HuH-7.5 (cell line): ENCODE data around the gene INPP5A.
"Not testable (repeated sequence)": the region's sequence is repeated elsewhere in the genome, so short reads cannot be mapped to it uniquely, and the experiment has no call there.

Experiments used
- DNase-seq: peaks from one replicate; pipeline ENCODE4 v3.0.0; 2011; ENCODE audit warnings: low spot score

The INPP5A gene

DNA sequence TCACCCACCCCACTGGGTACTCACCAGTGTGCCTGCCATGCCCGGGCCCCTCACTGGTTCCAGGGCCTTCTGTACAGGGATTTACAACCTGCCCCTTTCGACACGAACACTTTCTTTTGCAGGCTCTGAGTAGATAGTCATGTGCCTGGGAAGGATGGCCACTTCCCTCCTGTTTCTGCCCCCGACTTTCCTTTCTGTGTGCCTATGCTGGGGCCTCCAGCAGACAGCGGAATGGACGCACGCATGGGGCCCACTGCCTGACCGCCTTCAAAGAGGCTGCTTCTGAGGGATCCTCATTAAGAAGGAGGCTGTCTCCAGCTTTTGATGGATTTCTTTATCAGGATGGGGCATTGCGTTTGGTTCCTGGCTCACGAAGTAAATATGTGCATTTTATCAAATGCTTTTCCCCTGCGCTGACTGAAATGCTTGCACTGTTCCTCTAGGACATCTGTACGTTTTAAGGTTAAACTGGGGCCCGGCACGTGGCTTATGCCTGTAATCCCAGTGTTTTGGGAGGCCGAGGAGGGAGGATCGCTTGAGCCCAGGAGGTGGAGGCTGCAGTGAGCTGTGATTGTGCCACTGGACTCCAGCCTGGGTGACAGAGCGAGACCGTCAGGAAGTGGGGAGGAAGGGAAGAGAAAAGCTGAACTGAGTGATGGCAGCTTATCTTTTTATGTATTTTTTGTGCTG lies 277.7 kb downstream of the INPP5A start:
- DNase-seq, result no peak

DNA sequence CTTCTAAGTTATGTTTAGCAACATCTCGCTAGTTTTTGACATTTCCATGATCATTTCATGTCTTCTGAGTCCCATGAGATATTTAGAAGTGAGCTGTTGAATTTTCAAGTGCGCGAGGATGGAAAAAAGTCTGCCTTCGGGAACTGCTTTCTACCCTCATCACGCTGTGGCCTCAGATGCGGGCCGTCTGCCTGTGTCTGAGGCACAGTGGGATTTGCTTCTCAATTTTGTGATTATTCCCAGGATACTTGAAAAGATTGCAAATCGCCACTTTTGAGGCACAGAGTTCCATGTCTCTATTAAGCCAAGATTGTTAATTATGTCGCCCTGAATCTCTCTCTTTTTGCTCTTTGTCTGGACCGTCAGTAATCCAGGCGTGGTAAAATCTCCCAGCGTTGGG lies 279.1 kb downstream of the INPP5A start:
- DNase-seq, result no peak

DNA sequence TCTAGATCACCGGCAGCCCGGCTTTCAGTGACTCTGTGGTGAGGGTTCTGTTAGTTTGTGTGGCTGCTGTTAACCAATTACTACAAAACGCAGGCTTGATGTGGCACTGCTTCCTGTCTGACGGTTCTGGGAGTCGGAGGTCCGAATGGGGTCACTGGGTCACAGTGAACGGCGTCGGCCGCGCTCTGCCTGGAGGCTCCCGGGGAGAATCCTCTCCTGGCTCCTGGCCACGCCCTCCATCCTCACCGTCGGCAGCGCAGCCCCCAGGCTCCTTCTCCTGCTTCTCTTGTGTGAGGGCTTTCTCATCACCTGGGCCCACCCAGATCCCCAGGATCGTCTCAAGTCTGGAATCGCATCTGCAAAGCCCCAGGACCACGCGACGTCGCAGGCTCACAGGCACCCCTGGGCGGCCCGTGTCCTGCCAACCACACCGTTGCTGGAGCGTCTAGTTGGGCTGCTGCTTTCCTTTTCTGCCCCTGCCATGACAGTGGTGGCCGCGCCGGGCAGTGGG lies 280.2 kb downstream of the INPP5A start:
- DNase-seq, result no peak

DNA sequence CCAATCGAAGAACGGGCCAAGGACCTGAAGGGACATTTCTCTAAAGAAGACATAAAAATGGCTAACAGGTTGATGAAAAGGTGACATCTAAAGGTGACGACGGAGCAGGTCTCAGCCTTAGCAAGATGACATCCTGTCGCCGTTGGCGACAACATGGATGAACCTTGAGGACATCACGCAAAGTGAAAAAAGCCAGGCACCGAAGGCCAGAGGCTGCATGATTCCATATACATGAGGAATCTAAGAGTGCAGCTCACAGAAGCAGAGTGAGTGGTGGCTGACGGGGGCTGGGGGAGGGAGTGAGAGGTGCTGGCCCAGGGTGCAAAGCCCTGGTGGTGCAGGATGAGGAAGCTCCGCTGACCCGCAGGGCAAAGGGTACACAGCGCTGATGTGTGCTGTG lies 282.5 kb downstream of the INPP5A start:
- DNase-seq, result no peak

DNA sequence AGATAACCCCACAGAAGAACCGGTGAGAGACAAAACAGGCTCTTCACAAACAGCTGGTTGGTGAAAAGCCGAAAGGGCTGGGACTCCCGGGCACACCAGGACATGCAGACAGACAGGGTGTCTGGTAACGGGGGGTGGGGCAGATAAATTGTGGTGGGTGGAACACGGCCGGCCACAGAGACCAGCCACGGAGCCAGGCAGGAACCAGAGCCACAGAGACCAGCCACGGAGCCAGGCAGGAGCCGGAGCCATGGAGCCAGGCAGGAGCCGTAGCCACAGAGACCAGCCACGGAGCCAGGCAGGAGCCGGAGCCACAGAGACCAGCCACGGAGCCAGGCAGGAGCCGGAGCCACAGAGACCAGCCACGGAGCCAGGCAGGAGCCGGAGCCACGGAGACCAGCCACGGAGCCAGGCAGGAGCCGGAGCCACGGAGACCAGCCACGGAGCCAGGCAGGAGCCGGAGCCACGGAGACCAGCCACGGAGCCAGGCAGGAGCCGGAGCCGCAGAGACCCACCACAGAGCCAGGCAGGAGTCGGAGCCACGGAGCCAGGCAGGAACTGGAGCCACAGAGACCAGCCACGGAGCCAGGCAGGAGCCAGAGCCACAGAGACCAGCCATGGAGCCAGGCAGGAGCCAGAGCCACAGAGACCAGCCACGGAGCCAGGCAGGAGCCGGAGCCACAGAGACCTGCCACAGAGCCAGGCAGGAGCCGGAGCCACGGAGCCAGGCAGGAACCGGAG lies 288.4 kb downstream of the INPP5A start:
- DNase-seq, result not testable (repeated sequence)

DNA sequence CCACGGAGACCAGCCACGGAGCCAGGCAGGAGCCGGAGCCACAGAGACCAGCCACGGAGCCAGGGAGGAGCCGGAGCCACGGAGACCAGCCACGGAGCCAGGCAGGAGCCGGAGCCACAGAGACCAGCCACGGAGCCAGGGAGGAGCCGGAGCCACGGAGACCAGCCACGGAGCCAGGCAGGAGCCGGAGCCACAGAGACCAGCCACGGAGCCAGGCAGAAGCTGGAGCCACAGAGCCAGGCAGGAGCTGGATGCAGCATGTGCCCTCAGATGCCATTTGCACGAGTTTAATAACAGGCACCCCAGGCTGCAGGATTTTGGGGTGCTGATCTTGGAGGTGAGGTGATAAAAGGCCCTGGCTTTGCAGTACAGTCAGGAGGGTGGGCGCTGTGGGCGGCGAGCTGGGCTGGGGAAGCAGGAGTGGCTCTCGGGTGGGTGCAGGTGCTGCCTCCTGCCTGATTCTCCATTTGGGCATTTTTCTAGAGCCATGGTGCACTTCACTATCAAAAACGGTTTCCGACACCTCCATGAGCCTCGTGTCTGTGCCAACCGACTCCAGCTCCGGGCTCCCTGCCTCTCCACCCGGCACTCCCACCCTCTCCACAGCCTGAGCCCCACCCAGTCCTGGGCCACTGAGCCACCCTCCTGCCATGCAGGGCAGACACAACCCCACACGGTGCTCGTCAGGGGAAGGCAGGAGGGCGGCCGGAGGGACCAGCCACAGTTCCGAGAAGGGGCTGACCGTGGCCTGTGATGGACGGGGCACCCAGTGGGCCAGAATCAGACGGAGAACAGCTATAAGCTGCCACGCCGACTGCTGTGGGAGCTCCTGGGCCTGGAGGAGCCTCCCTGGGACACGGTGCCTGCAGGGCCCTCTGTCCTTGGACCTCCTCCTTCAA lies 289.2 kb downstream of the INPP5A start:
- DNase-seq, result no peak

DNA sequence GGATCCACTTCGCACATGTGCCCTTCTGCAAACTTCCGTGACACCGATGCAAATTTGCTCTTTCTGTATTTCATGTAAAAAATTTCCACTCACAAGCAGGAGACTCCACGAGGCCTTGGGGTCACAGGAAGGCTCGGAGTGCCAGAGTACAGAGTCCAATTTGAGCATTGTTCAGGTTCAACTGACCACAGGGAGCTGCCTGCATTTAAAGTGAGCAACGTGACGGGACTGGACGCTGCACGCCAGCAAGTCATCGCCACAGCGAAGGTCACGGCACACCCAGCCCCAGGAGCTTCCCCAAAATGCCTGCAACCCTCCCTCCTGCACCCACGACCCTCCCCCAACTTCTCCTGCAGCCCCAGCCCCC lies 289.8 kb downstream of the INPP5A start:
- DNase-seq, result no peak

DNA sequence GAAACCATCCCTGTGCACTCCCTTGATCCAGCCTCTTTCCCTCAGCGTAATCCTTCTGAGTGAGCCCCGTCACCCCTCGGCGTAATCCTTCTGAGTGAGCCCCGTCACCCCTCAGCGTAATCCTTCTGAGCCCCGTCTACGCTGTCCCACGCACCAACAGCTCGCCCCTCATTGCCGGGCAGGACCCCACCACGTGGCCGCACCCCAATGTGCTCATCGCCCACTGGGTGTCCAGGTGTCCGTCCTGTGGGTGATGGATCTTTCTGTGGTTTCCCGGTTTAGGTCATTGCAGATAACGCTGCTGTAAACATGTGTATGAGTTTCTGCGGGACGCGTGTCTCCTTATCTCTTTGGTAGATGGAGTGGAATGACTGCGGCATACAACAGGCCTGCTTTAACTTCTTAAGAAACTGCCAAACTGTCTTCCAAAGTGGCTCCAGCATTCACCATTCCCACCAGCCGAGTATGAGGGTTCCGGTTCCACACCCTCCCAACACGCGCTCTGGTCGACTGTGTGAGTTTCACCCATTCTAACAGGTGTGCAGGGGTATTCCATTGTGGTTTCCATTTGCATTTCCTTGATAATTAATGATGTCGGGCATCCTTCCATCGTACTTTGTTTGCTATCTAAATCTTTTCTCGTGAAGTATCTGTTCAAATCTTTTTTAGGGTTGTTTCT lies 290.4 kb downstream of the INPP5A start:
- DNase-seq, result no peak

DNA sequence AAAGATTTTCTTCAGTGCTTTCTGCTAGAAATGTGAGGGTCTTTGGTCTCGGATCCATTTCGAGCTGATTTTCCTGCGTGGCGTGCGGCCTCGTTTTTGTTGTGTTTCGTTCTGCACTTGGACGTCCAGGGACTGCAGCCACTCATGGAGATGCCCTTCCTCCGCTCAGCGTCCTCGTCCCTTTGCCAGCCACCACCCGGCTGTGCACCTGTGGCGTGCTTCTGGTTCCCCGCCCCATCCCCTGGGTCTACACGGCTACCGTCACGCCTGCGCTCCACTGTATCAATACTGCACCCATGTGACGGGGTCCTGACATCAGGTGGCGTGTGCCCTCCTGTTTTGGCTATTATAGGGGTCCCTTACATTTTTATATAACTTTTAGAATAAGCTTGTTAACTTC lies 291.1 kb downstream of the INPP5A start:
- no peak for DNase-seq

DNA sequence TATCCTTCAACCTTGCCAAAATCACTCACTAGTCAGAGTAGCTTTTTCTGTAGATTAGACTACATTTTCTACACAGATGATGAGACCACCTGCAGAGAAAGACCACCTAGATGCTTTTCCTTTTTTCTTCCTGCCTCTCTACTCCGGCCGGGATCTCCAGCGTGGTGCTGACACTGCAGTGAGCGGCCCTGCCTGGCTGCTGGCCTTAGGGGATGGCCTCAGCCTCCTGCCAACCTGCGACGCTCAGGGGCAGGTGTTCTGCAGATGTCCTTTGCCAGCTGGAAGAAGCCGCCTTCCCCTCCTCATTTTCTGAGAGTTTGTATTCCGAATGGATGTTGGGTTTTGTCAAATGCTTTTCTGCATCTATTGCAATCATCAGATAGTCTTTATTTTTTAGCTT lies 291.8 kb downstream of the INPP5A start:
- DNase-seq, result no peak

DNA sequence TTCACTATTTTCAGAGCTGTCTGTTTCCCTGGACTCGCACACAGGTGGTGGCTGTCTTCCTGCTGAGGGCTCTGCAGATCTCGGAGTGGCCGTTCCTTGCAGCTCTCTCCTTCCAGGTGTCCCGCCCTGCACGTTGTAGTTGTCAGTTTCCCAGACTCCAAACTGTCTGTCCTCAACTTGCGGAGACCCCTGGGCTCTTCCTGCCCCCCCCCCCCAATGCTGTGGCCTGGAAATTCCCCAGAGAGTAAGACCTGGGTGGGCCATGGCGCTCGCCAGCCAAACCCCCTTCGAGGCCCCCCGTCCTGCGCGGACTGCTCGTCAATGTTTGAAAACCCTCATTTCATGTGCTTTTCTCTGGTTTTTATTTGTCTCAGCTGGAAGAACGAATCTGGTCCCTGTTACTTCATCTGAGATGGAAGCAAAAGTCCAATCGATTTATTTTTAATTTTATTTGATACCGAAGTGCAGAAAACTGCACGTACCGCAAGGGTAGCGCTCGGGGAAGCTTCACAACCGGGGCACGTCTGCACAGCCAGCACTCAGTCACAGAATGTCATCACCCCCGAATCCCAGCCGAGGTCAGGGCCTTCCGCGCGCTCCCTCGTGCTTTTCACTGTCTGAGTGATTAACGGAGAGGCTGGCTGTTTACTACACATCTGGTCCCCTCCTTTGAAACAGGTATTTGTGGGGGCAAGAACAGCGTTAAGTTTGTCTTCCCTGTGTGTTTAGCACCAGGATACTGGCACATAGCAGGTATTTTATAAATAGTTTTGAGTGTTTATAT lies 294.8 kb downstream of the INPP5A start:
- no peak for DNase-seq
